ENCODE results near the gene CPNE8.

Gene CPNE8

GRCh38 chr12:38664661-38665269 is 240.6 kb downstream of the CPNE8 start:
- peak; percentile 62 for TF ChIP-seq CTCF (IDR thresholded peaks at IDR 0.05; ENCODE audit: control insufficient read depth, insufficient read depth, low read depth, low read length, missing control alignments)
- DNase-seq (ENCODE audit: low read depth): no peak

GRCh38 chr12:38662829-38663228 is 242.6 kb downstream of the CPNE8 start:
- peak; percentile 61 for DNase-seq (ENCODE audit: low read depth)
- H3K4me3 ChIP-seq (ENCODE audit: control insufficient read depth, low read depth, low read length): no peak overlapping the region
- TF ChIP-seq CTCF (IDR thresholded peaks at IDR 0.05; ENCODE audit: control insufficient read depth, insufficient read depth, low read depth, low read length, missing control alignments): no peak

More at GRCh38 chr12:38664661-38665269, 240.6 kb downstream of the CPNE8 start:
- H3K4me3 ChIP-seq (ENCODE audit: control insufficient read depth, low read depth, low read length): no peak overlapping the region

GRCh38 chr12:38653650-38654049 is 251.7 kb downstream of the CPNE8 start:
- H3K4me3 ChIP-seq (ENCODE audit: control insufficient read depth, low read depth, low read length): no peak overlapping the region
- no peak for DNase-seq (ENCODE audit: low read depth)
- TF ChIP-seq CTCF (IDR thresholded peaks at IDR 0.05; ENCODE audit: control insufficient read depth, insufficient read depth, low read depth, low read length, missing control alignments): no peak

- TF ChIP-seq CTCF (IDR thresholded peaks at IDR 0.05; ENCODE audit: control insufficient read depth, insufficient read depth, low read depth, low read length, missing control alignments): no peak
- H3K4me3 ChIP-seq (ENCODE audit: control insufficient read depth, low read depth, low read length): no peak overlapping the region
- no peak for DNase-seq (ENCODE audit: low read depth)
Measured at GRCh38 chr12:38648813-38649212, 256.6 kb downstream of the CPNE8 start.

GRCh38 chr12:38646146-38646545 is 259.2 kb downstream of the CPNE8 start:
- no peak overlapping the region for H3K4me3 ChIP-seq (ENCODE audit: control insufficient read depth, low read depth, low read length)
- no peak for DNase-seq (ENCODE audit: low read depth)
- TF ChIP-seq CTCF (IDR thresholded peaks at IDR 0.05; ENCODE audit: control insufficient read depth, insufficient read depth, low read depth, low read length, missing control alignments): no peak

GRCh38 chr12:38639625-38640024 is 265.8 kb downstream of the CPNE8 start:
- no peak for DNase-seq (ENCODE audit: low read depth)
- no peak overlapping the region for H3K4me3 ChIP-seq (ENCODE audit: control insufficient read depth, low read depth, low read length)
- TF ChIP-seq CTCF (IDR thresholded peaks at IDR 0.05; ENCODE audit: control insufficient read depth, insufficient read depth, low read depth, low read length, missing control alignments): no peak
